Naive B cell (primary cell): ENCODE measurements around the gene WNT7A. TPM values are rescaled to one million over a fixed set of nuclear protein-coding genes. Genes with fewer than 3 reads are reported as not detected.
"Not testable (repeated sequence)": the region's sequence is repeated elsewhere in the genome, so short reads cannot be mapped to it uniquely, and the experiment has no call there.

Experiments
- ATAC-seq, 2 donors: fragments of 150-1000 bp; cut with Tn5 transposase; 2 replicates each; pipeline ENCODE4 v1.10.0; 2021; ENCODE audit warnings: low read depth in 2 of 2, mild to moderate bottlenecking in 2 of 2, moderate library complexity in 2 of 2
- DNase-seq: peaks from one replicate; pipeline ENCODE4 v3.0.0; 2022
- H3K27ac Mint-ChIP-seq, 6 donors: one replicate each; pipeline ENCODE4 v1.8.0; 2020 to 2022; ENCODE audit warnings: mild to moderate bottlenecking in 6 of 6, mixed read lengths in 6 of 6, moderate library complexity in 5 of 6, inconsistent platforms in 2 of 6
- H3K27me3 Mint-ChIP-seq, 3 donors: one replicate each; pipeline ENCODE4 v1.8.0; 2021 to 2022; ENCODE audit warnings: mixed read lengths in 3 of 3, mild to moderate bottlenecking in 1 of 3
- H3K36me3 Mint-ChIP-seq, 2 donors: one replicate each; pipeline ENCODE4 v1.8.0; 2020 to 2022; ENCODE audit warnings: mixed read lengths in 2 of 2, inconsistent platforms in 1 of 2, mild to moderate bottlenecking in 1 of 2
- H3K4me1 Mint-ChIP-seq, 3 donors: one replicate each; pipeline ENCODE4 v1.8.0; 2020 to 2022; ENCODE audit warnings: mixed read lengths in 3 of 3, inconsistent platforms in 1 of 3, mild to moderate bottlenecking in 1 of 3, moderate library complexity in 1 of 3
- H3K4me3 Mint-ChIP-seq, 8 donors: one replicate each; pipeline ENCODE4 v1.8.0; 2020 to 2022; ENCODE audit warnings: mild to moderate bottlenecking in 8 of 8, mixed read lengths in 8 of 8, moderate library complexity in 8 of 8, inconsistent platforms in 2 of 8
- H3K9me3 Mint-ChIP-seq, 7 donors: one replicate each; pipeline ENCODE4 v1.8.0; 2020 to 2022; ENCODE audit warnings: mixed read lengths in 7 of 7, mild to moderate bottlenecking in 5 of 7, inconsistent platforms in 2 of 7, moderate library complexity in 1 of 7
- polyA plus RNA-seq, 6 donors: library from polyadenylated mRNA; unstranded; fragments of 300-500 nt; fragmentation: Illumina TruSeq; gene quantifications; one replicate each; pipeline ENCODE4 v1.2.3, GENCODE V29; 2021; ENCODE audit warnings: low read depth in 6 of 6

The WNT7A gene
- polyA plus RNA-seq, 6 donors from 2014 or later, result not detected

DNA sequence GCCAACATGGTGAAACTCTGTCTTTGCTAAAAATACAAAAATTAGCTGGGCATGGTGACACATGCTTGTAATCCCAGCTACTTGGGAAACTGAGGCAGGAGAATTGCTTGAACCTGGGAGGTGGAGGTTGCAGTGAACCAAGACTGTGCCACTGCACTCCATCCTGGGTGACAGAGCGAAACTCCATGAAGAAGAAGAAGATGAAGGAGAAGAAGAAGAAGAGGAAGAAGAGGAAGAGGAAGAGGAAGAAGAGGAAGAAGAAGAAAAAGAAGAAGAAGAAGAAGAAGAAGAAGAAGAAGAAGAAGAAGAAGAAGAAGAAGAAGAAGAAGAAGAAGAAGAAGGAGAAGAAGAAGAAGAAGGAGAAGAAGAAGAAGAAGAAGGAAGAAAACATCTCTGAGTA is 23.2 kb downstream of the WNT7A start:
- H3K9me3 Mint-ChIP-seq, ATAC-seq, H3K36me3 Mint-ChIP-seq, H3K4me1 Mint-ChIP-seq, DNase-seq: not testable (repeated sequence)
- H3K4me3 Mint-ChIP-seq, result peak overlapping the region in 1 of 8 donors; percentile 70
- H3K27ac Mint-ChIP-seq, result peak overlapping the region in 1 of 6 donors; percentile 1
- peaks cover 23 to 43% (median 36%) of the 10 kb centered on the region in 3 donors for H3K27me3 Mint-ChIP-seq

DNA sequence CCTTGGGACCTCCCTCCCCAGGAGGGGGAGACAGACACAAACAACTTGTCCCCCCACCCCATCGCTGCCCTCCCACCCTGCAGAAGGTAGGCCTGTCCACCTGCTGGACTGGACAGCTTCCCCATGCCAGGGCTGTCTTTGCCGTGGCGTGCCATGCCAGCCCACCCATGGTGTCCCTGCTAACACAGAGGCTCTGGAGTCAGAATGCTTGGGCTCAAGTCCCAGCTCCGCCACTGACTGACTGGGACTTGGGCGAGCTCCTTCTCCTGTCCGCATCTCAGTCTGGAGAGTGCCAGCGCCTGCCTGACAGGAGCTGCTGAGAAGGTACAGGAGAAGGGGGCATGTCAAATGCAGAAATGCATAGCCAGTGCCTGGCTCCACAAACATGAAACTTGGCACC is 23.9 kb downstream of the WNT7A start:
- Mint-ChIP-seq H3K27ac (no peak overlapping the region), H3K27me3 (peaks cover 30 to 43% (median 36%) of the 10 kb centered on the region in 3 donors), H3K36me3 (no peaks in the 10 kb centered on the region), H3K4me3 (no peak overlapping the region), H3K9me3 (peaks cover 0 to 3% (median 0%) of the 10 kb centered on the region in 7 donors), H3K4me1 (no peaks in the 10 kb centered on the region)
- no peak for DNase-seq
- no peak for ATAC-seq

DNA sequence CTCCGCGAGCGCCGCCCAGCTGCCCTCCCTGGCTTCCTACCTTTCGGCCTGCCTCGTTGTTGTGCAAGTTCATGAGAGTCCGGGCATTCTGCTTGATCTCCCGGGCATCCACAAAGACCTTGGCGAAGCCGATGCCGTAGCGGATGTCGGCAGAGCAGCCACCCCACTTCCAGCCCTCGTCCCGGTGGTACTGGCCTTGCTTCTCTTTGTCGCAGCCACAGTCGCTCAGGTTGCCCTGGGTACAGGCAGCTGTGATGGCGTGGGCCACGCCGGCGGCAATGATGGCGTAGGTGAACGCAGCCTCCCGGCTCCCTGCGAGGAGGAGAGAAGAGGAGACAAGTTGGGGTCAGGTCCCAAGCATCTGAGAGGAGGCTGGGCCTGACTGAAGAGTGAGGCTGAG is 25.4 kb downstream of the WNT7A start:
- peaks cover 0 to 3% (median 2%) of the 10 kb centered on the region in 7 donors for H3K9me3 Mint-ChIP-seq
- H3K4me1 Mint-ChIP-seq, result no peaks in the 10 kb centered on the region
- H3K27ac Mint-ChIP-seq, result no peak overlapping the region
- H3K27me3 Mint-ChIP-seq, result peaks cover 23 to 46% (median 35%) of the 10 kb centered on the region in 3 donors
- DNase-seq (no peak), ATAC-seq (no peak)
- no peak overlapping the region for H3K4me3 Mint-ChIP-seq
- no peaks in the 10 kb centered on the region for H3K36me3 Mint-ChIP-seq

DNA sequence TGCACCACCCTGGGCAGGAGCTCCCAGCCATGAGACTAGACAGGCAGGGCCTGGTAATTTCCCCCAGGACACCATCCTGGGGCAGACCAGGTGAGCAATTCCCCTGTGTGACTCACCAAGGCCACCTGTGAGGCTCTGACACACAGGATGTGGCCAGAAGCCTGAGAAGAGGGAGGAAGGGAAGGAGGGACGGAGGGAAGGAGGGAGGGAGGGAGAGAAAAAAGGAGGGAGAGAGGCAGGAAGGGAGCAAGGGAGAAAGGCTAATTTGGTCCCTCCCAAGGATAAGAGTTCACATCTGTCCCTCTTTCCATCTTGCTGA is 25.9 kb downstream of the WNT7A start:
- DNase-seq (no peak), ATAC-seq (no peak)
- no peaks in the 10 kb centered on the region for H3K4me1 Mint-ChIP-seq
- H3K36me3 Mint-ChIP-seq, result no peaks in the 10 kb centered on the region
- no peak overlapping the region for H3K27ac Mint-ChIP-seq
- peaks cover 17 to 50% (median 36%) of the 10 kb centered on the region in 3 donors for H3K27me3 Mint-ChIP-seq
- peaks cover 0 to 5% (median 2%) of the 10 kb centered on the region in 7 donors for H3K9me3 Mint-ChIP-seq
- H3K4me3 Mint-ChIP-seq, result no peak overlapping the region

DNA sequence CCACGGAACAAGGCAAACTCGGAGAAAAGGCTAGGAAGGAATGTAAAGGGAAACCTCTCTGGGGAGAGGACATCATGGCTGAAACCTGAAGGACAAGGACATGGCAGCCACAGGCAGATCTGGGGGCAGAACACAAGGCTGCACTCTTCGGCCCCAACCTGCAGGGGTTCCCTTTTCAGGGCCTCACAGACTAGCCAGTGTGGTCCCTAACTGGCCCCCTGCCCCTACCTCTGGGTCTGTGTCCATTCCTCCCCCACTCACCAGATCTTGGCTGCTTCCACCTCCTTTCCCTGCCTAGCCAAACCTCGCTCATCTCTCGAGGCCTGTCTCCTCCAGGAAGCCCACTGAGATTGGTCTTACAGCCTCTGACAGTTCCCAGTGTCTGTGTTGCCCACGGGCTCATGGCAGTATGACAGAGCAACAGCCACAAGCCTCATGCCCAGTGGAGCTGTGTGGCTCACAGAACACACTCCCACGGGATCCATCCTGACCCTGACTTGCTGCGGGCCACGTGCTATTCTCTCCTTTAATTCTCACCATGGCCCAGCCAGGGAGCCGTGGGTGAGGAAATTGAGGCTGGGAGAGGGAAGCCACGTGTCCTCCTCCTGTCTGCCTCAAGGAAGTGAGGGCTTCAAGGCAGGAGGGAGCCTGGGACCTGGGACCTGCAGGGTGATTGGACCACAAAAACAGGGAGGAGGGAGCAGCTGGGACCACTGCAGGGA is 26.5 kb downstream of the WNT7A start:
- ATAC-seq, result no peak
- H3K4me1 Mint-ChIP-seq, result no peaks in the 10 kb centered on the region
- peaks cover 15 to 50% (median 36%) of the 10 kb centered on the region in 3 donors for H3K27me3 Mint-ChIP-seq
- H3K36me3 Mint-ChIP-seq, result no peaks in the 10 kb centered on the region
- H3K9me3 Mint-ChIP-seq, result peaks cover 0 to 5% (median 2%) of the 10 kb centered on the region in 7 donors
- DNase-seq, result no peak
- peak overlapping the region in 1 of 6 donors; percentile 69 for H3K27ac Mint-ChIP-seq
- H3K4me3 Mint-ChIP-seq, result no peak overlapping the region

DNA sequence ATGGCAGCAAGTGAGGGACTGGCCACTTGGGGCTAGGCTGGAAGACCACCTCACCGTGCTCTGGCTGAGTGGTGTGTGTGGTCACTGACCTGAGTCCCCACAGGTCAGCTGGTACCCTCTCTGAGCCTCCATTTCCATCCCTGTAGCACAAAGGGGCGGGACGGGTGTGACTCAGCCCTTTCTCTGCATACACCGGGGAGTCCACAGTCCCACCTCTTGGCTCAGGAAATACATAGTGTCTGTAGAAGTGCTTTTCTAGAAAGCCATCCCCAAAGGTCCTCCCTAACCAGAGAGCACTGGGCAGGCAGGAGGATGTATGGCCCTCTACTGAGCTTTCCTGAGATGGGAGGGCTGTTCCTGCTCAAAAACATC is 27.2 kb downstream of the WNT7A start:
- Mint-ChIP-seq H3K27me3 (peaks cover 15 to 47% (median 32%) of the 10 kb centered on the region in 3 donors), H3K9me3 (peaks cover 0 to 5% (median 2%) of the 10 kb centered on the region in 7 donors), H3K27ac (peak overlapping the region in 1 of 6 donors; percentile 33), H3K36me3 (no peaks in the 10 kb centered on the region), H3K4me3 (no peak overlapping the region), H3K4me1 (no peaks in the 10 kb centered on the region)
- DNase-seq (no peak), ATAC-seq (no peak)

DNA sequence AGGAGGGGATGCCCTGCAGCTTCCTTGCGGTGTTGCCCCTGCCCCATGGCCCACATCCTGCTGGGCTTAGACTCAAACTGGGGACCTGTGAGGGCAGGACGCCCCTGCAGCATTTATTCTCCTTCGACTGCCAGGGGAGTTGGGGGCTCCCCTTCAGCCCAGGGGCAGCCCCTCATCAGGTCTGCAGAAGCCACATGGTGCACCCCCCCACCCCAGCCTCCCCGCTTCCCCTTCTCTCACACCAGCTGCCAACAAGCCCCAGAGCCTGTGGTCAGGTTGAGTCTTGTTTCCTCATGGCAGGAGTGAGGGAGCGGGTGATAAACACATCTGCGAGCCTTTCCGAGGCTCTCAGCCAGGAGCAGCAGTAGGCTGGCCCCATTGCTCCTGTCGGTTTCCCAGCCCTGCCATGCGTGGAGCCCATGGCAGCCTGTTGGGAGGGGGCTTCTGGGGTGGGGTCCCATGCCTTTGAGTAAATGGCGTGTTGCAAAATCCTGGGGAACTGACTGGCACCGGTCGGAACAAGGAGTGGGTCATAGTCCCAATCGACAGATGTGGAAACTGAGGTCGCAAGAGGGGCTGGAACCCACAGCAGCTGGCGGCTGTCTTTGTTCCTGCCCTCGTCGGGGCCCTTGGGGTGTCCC is 27.8 kb downstream of the WNT7A start:
- Mint-ChIP-seq H3K27ac (no peak overlapping the region), H3K4me3 (no peak overlapping the region), H3K27me3 (peaks cover 14 to 46% (median 32%) of the 10 kb centered on the region in 3 donors), H3K36me3 (no peaks in the 10 kb centered on the region), H3K4me1 (no peaks in the 10 kb centered on the region), H3K9me3 (peaks cover 0 to 5% (median 2%) of the 10 kb centered on the region in 7 donors)
- no peak for ATAC-seq
- no peak for DNase-seq

DNA sequence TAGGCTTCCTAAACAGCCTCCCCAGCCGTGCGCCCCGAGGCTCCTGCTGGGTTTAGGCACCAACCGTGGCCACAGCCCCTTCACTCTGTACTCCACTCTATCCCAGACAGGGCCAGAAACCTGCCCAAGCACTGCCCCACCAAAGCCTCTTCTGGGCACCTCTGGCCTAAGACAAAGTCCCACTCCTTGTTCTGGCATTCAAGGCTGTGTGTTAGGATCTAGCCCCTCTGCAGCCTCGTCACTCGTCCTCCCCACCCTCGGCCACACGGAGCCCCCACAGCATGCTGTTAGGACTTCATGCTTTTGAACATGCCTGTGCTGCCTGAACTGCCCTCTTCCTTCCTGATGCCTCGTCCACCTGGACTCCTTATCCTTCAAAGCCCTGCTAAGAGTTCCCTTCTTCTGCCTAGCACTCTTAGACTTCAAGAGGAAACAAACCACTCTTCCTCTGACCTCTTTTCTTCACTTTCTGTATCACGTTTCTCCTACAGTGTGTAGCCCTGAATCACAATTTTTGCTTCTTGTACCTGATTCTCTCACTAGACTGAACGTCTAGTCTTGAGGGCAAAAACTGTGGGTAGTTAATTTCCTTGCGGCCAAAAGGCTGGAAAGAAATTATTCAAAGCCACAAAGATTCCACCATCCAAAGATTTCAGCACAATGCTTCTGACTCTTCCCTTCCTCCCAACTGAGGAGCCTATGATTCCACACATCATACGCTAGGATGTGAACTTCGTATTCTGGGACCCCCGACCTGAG is 28.6 kb downstream of the WNT7A start:
- H3K36me3 Mint-ChIP-seq, result no peaks in the 10 kb centered on the region
- ATAC-seq, result no peak
- no peak for DNase-seq
- no peak overlapping the region for H3K27ac Mint-ChIP-seq
- H3K4me3 Mint-ChIP-seq, result no peak overlapping the region
- H3K9me3 Mint-ChIP-seq, result peaks cover 0 to 5% (median 0%) of the 10 kb centered on the region in 7 donors
- H3K27me3 Mint-ChIP-seq, result peaks cover 9 to 44% (median 30%) of the 10 kb centered on the region in 3 donors
- H3K4me1 Mint-ChIP-seq, result no peaks in the 10 kb centered on the region

DNA sequence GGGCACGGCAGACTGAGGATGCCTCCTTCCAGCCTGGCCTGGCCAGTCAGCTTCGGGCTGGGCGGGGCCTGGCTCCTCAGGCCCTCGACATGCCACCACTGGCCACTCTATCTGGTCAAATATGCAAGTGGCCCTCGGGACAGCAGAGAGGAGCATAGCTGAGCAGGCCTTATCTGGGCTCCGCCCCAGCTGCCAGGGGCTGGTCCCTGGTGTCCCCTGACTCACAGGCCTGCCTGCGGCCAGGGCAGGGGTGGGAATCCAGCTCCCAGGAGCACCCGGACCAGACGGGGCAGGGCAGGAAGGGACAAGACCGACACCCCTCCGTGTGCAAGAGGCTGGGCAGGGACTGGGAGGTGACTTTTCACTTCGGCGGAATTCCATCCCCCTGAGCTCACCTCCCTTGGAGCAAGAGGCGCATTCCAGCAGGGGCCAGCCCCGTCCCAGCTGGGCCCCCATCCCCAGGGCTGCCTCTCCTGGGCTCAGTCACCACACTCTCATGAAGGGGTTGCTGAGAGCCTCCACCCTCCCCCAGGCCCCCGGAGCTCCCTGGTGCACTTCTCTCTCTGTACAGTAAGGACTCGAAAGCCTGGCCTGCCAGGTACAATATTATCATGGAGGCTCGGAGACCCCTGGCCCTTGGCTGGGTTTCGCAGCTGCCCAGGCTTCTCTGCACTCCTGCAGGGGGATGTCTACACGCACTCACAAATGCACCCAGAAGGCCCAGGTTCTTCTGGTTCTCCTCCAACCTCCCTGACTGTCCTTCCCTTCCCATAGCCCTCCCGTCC is 29.5 kb downstream of the WNT7A start:
- no peak overlapping the region for H3K4me3 Mint-ChIP-seq

DNA sequence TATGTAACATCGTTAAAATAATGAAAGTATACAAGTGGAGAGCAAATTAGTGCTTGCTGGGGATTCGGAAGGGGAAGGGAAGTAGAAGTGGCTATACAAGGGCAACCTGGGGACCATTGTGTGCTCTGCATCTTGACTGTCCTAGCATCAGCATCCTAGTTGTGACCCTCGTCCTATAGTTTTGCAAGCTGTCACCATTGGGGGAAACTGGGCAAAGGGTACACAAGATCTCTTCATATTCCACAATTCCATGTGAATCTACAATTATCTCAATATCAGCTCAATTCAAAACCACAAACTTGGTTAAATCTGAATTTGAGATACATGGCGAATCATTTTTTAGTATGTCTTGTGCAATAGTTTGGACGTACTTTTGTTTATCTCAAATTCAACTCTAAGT is 30.9 kb downstream of the WNT7A start:
- Mint-ChIP-seq H3K27me3 (peaks cover 9 to 43% (median 30%) of the 10 kb centered on the region in 3 donors), H3K27ac (no peak overlapping the region), H3K4me3 (no peak overlapping the region), H3K4me1 (no peaks in the 10 kb centered on the region), H3K9me3 (peaks cover 0 to 5% (median 0%) of the 10 kb centered on the region in 7 donors), H3K36me3 (no peaks in the 10 kb centered on the region)
- ATAC-seq (no peak), DNase-seq (no peak)

More for the DNA sequence above, 29.5 kb downstream of the WNT7A start:
- DNase-seq, result no peak
- no peak overlapping the region for H3K27ac Mint-ChIP-seq
- no peaks in the 10 kb centered on the region for H3K36me3 Mint-ChIP-seq
- no peak for ATAC-seq
- peaks cover 9 to 43% (median 30%) of the 10 kb centered on the region in 3 donors for H3K27me3 Mint-ChIP-seq
- H3K4me1 Mint-ChIP-seq, result no peaks in the 10 kb centered on the region
- peaks cover 0 to 5% (median 0%) of the 10 kb centered on the region in 7 donors for H3K9me3 Mint-ChIP-seq

DNA sequence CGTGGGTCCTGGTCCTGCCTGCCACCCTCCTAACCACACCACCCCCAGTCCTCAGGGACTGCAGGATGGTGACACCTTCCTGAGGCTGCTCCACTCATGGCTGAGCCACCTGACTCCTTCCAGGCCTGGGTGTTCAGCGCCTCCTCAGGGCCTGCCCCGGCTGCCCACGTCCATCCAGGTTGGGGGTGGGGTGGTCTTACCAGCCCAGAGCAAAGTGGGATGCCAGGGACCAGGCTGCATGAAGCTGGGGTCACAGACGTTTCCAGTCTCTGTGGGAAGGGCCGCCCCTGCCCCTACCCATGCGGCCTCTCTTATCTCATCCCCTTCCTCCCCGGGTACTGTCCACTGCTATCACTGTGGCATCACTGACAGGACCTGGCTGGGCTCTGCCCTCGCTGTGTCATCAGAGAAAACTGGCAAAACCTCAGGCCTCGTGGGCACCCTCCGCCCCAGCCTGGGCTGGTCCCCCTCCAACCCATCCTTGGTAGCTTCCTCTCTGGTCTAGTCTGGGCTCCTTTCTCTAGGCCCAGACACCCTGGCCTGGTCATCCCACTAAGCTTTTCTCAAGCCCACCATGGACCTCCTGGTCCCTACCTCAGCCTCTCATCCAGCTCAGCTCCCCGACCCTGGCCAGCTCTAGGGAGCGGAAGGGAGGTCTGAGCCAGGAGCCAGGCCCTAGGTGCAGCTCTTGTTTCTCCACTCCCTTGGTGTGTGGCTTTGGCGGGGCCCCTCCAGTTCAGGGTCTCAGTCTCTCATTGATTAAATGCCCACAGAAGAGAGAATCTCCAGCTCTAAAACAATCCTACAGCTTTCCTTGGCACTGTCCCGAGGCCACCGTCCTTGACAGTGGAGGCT is 32.9 kb downstream of the WNT7A start:
- Mint-ChIP-seq H3K4me3 (no peak overlapping the region), H3K27ac (no peak overlapping the region), H3K4me1 (no peaks in the 10 kb centered on the region), H3K27me3 (peaks cover 9 to 32% (median 24%) of the 10 kb centered on the region in 3 donors), H3K36me3 (no peaks in the 10 kb centered on the region), H3K9me3 (peaks cover 0 to 5% (median 0%) of the 10 kb centered on the region in 7 donors)
- DNase-seq, result no peak
- ATAC-seq, result no peak

DNA sequence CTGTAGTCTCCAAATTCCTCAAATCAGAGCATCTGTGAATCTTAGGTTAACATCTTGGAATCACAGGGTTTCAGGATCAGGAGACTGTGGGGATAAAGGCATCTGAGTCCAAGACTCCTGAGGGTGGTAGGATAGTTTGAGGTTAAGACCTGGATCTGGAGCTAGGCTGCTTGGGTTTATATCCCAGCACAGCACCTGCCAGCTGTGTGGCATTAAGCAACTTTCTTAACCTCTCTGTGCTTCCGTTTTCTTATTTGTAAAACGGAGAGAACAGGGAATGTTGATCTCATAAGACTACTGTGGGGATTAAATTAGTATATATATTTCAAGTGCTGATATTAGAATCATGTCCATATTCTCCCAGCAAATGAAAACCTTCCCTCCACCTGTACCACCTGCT is 33.6 kb downstream of the WNT7A start:
- ATAC-seq (no peak), DNase-seq (no peak)
- H3K27me3 Mint-ChIP-seq, result peaks cover 5 to 26% (median 19%) of the 10 kb centered on the region in 3 donors
- H3K36me3 Mint-ChIP-seq, result no peaks in the 10 kb centered on the region
- H3K4me1 Mint-ChIP-seq, result no peaks in the 10 kb centered on the region
- no peak overlapping the region for H3K27ac Mint-ChIP-seq
- no peak overlapping the region for H3K4me3 Mint-ChIP-seq
- peaks cover 0 to 5% (median 0%) of the 10 kb centered on the region in 7 donors for H3K9me3 Mint-ChIP-seq
